SK-N-SH treated with all-trans-retinoic acid at 6 μM for 48 hours (cell line): ENCODE results near the gene F7.

ENCODE experiments used
- ATAC-seq: fragments of 200-7000 bp; cut with Tn5 transposase; 3 replicates; pipeline ENCODE4 v1.9.1; 2020; ENCODE audit warnings: mild to moderate bottlenecking, moderate library complexity
- ARNTL ChIP-seq: fragments of 450-650 bp; formaldehyde crosslinking; IDR thresholded peaks from 2 replicates; pipeline ENCODE4 v1.5.0; 2020; ENCODE audit warnings: low read depth, mild to moderate bottlenecking, moderate library complexity, borderline replicate concordance
- BACH2 ChIP-seq: fragments of 250-450 bp; sonication (Bioruptor Pico); IDR thresholded peaks from 2 replicates; pipeline ENCODE4 v1.9.0; 2021; ENCODE audit warnings: mild to moderate bottlenecking, borderline replicate concordance
- CREB5 ChIP-seq: fragments of 250-450 bp; sonication (Bioruptor Pico); IDR thresholded peaks from 2 replicates; pipeline ENCODE4 v1.5.1; 2020; ENCODE audit warnings: low read depth, mild to moderate bottlenecking, moderate library complexity
- ESRRG ChIP-seq: fragments of 250-450 bp; sonication (Bioruptor Pico); IDR thresholded peaks from 2 replicates; pipeline ENCODE4 v1.6.1; 2021; ENCODE audit warnings: mild to moderate bottlenecking
- ISL1 ChIP-seq: fragments of 250-450 bp; sonication (Bioruptor Pico); IDR thresholded peaks from 2 replicates; pipeline ENCODE4 v2.1.2; 2022; ENCODE audit warnings: mild to moderate bottlenecking, moderate library complexity
- OSR1 ChIP-seq: fragments of 250-450 bp; sonication (Bioruptor Pico); IDR thresholded peaks from 2 replicates; pipeline ENCODE4 v1.8.0; 2022; ENCODE audit warnings: moderate library complexity, mild to moderate bottlenecking, inconsistent platforms
- RARB ChIP-seq: fragments of 250-450 bp; sonication (Bioruptor Pico); IDR thresholded peaks from 2 replicates; pipeline ENCODE4 v1.8.0; 2021; ENCODE audit warnings: mild to moderate bottlenecking, moderate library complexity
- SNAI2 ChIP-seq: fragments of 250-450 bp; sonication (Bioruptor Pico); IDR thresholded peaks from 2 replicates; pipeline ENCODE4 v1.5.0; 2020; ENCODE audit warnings: mild to moderate bottlenecking, moderate library complexity
- TCF4 ChIP-seq: fragments of 250-450 bp; sonication (Bioruptor Pico); IDR thresholded peaks from 2 replicates; pipeline ENCODE4 v1.8.0; 2021; ENCODE audit warnings: mild to moderate bottlenecking, moderate library complexity, borderline replicate concordance
- TOX ChIP-seq: fragments of 250-450 bp; sonication (Bioruptor Pico); IDR thresholded peaks from 2 replicates; pipeline ENCODE4 v1.8.0; 2021; ENCODE audit warnings: mild to moderate bottlenecking, moderate library complexity, borderline replicate concordance
- TSHZ2 ChIP-seq: fragments of 250-450 bp; sonication (Bioruptor Pico); IDR thresholded peaks from 2 replicates; pipeline ENCODE4 v1.5.0; 2020; ENCODE audit warnings: mild to moderate bottlenecking, moderate library complexity
- ZC3H10 ChIP-seq: fragments of 250-450 bp; sonication (Bioruptor Pico); IDR thresholded peaks from 2 replicates; pipeline ENCODE4 v1.5.1; 2021; ENCODE audit warnings: mild to moderate bottlenecking, moderate library complexity
- ZFP3 ChIP-seq: fragments of 250-450 bp; sonication (Bioruptor Pico); IDR thresholded peaks from 2 replicates; pipeline ENCODE4 v1.5.0; 2020; ENCODE audit warnings: mild to moderate bottlenecking, moderate library complexity
- ZNF70 ChIP-seq: fragments of 450-650 bp; formaldehyde crosslinking; IDR thresholded peaks from 2 replicates; pipeline ENCODE4 v1.5.0; 2020; ENCODE audit warnings: mild to moderate bottlenecking, moderate library complexity
- ZNF8 ChIP-seq: fragments of 450-650 bp; formaldehyde crosslinking; IDR thresholded peaks from 2 replicates; pipeline ENCODE4 v1.5.0; 2020; ENCODE audit warnings: mild to moderate bottlenecking, moderate library complexity
- TF ChIP-seq, protein P1 (sequence below): fragments of 250-450 bp; sonication (Bioruptor Pico); IDR thresholded peaks from 2 replicates; pipeline ENCODE4 v1.8.0; 2021; ENCODE audit warnings: low read depth, mild to moderate bottlenecking, moderate library complexity, borderline replicate concordance
- TF ChIP-seq, protein P2 (sequence below): fragments of 250-450 bp; sonication (Bioruptor Pico); IDR thresholded peaks from 2 replicates; pipeline ENCODE4 v1.5.1; 2021; ENCODE audit warnings: mild to moderate bottlenecking, moderate library complexity

Gene F7

GRCh38 chr13:113157206-113157928 lies 51.8 kb downstream of the F7 start:
- TF ChIP-seq, protein P1, sequence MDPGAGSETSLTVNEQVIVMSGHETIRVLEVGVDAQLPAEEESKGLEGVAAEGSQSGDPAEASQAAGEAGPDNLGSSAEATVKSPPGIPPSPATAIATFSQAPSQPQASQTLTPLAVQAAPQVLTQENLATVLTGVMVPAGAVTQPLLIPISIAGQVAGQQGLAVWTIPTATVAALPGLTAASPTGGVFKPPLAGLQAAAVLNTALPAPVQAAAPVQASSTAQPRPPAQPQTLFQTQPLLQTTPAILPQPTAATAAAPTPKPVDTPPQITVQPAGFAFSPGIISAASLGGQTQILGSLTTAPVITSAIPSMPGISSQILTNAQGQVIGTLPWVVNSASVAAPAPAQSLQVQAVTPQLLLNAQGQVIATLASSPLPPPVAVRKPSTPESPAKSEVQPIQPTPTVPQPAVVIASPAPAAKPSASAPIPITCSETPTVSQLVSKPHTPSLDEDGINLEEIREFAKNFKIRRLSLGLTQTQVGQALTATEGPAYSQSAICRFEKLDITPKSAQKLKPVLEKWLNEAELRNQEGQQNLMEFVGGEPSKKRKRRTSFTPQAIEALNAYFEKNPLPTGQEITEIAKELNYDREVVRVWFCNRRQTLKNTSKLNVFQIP (CRISPR knock-in tag), result no peak
- TF ChIP-seq OSR1 (CRISPR knock-in tag), result no peak
- no peak for TF ChIP-seq CREB5 (CRISPR knock-in tag)
- TF ChIP-seq SNAI2 (CRISPR knock-in tag), result no peak
- no peak for TF ChIP-seq BACH2 (CRISPR knock-in tag)
- no peak for ATAC-seq

DNA sequence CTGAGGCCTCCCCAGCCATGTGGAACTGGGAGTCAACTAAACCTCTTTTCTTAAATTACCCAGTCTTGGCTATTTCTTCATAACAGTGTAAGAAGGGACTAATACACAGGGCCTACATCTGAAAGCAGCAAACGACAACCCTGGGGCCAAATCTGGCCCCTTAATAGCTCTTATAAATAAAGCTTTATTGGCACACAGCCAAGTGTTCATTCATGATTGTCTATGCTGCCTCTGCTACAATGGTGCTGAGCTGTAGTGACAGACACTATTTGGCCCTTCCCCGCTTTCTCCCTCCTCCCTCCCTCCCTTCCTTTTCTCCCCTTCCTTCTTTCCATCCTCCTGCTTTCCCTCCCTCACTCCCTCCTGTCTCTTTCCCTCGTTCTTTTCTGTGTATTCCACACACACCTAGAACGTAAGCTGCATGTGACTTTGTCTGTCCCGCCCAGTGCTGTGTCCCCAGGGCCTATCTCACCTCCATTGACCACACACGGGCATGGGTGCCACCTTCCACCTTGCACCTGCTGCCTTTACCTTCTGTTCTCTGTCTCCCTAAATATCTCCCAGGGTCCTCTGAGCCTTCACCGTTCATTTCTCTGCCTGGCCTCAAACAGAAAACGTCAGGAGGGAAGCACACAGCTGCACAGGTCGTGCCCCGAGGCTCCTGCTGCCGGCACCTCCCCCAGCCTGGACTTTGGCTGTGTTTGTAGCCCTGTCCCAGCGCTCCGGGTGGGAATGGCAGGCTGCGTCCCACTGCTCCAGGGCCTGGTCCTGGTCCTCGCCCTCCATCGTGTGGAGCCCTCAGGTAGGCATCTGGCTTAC lies 52.5 kb downstream of the F7 start, which contains the start of gene PROZ:
TSS of gene PROZ (plus strand) at position 720 of the 819 bp plus-strand sequence. CDS start at position 733, 13 bp downstream.
- TF ChIP-seq TOX (no peak), ZNF8 (CRISPR knock-in tag) (no peak), ZC3H10 (no peak), ESRRG (CRISPR knock-in tag) (no peak), ZNF70 (CRISPR knock-in tag) (no peak)
- TF ChIP-seq, protein P1 (CRISPR knock-in tag), result no peak
- TF ChIP-seq, protein P2, sequence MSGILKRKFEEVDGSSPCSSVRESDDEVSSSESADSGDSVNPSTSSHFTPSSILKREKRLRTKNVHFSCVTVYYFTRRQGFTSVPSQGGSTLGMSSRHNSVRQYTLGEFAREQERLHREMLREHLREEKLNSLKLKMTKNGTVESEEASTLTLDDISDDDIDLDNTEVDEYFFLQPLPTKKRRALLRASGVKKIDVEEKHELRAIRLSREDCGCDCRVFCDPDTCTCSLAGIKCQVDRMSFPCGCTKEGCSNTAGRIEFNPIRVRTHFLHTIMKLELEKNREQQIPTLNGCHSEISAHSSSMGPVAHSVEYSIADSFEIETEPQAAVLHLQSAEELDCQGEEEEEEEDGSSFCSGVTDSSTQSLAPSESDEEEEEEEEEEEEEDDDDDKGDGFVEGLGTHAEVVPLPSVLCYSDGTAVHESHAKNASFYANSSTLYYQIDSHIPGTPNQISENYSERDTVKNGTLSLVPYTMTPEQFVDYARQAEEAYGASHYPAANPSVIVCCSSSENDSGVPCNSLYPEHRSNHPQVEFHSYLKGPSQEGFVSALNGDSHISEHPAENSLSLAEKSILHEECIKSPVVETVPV (CRISPR knock-in tag), result no peak
- ATAC-seq, result no peak

DNA sequence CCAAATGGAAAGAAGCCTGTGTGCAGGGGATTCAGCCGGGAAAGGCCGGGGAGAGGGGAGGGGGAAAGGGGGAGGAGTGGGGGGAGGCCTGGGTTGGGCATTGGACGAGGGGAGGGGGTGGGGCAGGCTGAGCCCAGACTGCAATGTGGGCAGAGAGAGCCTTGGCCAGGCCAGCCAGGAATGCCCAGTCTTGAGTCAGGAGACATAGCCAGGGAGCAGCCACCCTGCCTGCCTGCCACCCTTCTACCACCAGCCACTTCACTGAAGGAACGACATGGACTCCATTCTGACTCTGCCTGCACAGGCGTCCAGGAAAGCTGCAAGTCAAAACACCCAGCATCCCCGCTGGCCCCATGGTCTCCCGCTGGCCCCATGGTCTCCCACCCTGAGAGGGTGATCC lies 53.4 kb downstream of the F7 start:
- no peak for TF ChIP-seq ZFP3
- no peak for TF ChIP-seq ZC3H10
- TF ChIP-seq BACH2 (CRISPR knock-in tag), result no peak
- TF ChIP-seq TSHZ2, result no peak
- TF ChIP-seq ARNTL (CRISPR knock-in tag), result no peak
- TF ChIP-seq, protein P2 (CRISPR knock-in tag), result no peak
- no peak for TF ChIP-seq ZNF70 (CRISPR knock-in tag)
- no peak for TF ChIP-seq RARB (CRISPR knock-in tag)
- TF ChIP-seq ISL1 (CRISPR knock-in tag), result no peak
- TF ChIP-seq TOX, result no peak
- TF ChIP-seq OSR1 (CRISPR knock-in tag), result no peak
- TF ChIP-seq SNAI2 (CRISPR knock-in tag), result no peak
- no peak for TF ChIP-seq TCF4 (CRISPR knock-in tag)
- ATAC-seq, result no peak
